Epithelial cell of prostate (primary cell): ENCODE results near the gene UBE2D4.
A peak's percentile ranks its signal among the peaks of the same experiment; 100 is the strongest.
"Not testable (repeated sequence)": the region's sequence is repeated elsewhere in the genome, so short reads cannot be mapped to it uniquely, and the experiment has no call there.

Experiments
- DNase-seq: peaks from one replicate; pipeline ENCODE4 v3.0.0-alpha.2; 2011; ENCODE audit warnings: low read depth, low spot score
- H3K27ac ChIP-seq: fragments of 450-650 bp; 2 replicates; pipeline ENCODE4 v1.5.1; 2017; ENCODE audit warnings: mild to moderate bottlenecking

The UBE2D4 gene

GRCh38 chr7:43925984-43926797 is at the start of gene UBE2D4:
Gene UBE2D4 (plus strand): TSS chr7:43926436. CDS start chr7:43926533, 97 bp downstream.
- DNase-seq, result peak; percentile 49
- H3K27ac ChIP-seq, result peak within 1 kb of the TSS; percentile 82

GRCh38 chr7:43876976-43877745 is 49.1 kb upstream of the UBE2D4 start:
- no peak overlapping the region for H3K27ac ChIP-seq

GRCh38 chr7:43877968-43878864 is 48.0 kb upstream of the UBE2D4 start:
- H3K27ac ChIP-seq, result no peak overlapping the region
- no peak for DNase-seq

More at GRCh38 chr7:43876976-43877745, 49.1 kb upstream of the UBE2D4 start:
- DNase-seq, result no peak

GRCh38 chr7:43878867-43879266 is 47.4 kb upstream of the UBE2D4 start:
- H3K27ac ChIP-seq, result no peak overlapping the region
- DNase-seq, result no peak

- DNase-seq, result no peak
- no peak overlapping the region for H3K27ac ChIP-seq
These were observed 46.8 kb upstream of the UBE2D4 start for GRCh38 chr7:43879477-43879876.

- no peak overlapping the region for H3K27ac ChIP-seq
- DNase-seq, result no peak
These were observed 45.6 kb upstream of the UBE2D4 start for GRCh38 chr7:43880596-43880995.

- H3K27ac ChIP-seq, result no peak overlapping the region
- no peak for DNase-seq
These were observed 42.0 kb upstream of the UBE2D4 start for GRCh38 chr7:43884209-43884608.

GRCh38 chr7:43884617-43885016 is 41.6 kb upstream of the UBE2D4 start:
- H3K27ac ChIP-seq, result no peak overlapping the region
- no peak for DNase-seq

GRCh38 chr7:43888993-43889945 is 37.0 kb upstream of the UBE2D4 start:
- DNase-seq, result no peak
- no peak overlapping the region for H3K27ac ChIP-seq

GRCh38 chr7:43890468-43890867 is 35.8 kb upstream of the UBE2D4 start:
- no peak overlapping the region for H3K27ac ChIP-seq
- DNase-seq, result no peak

GRCh38 chr7:43891069-43891955 is 34.9 kb upstream of the UBE2D4 start:
- H3K27ac ChIP-seq, result no peak overlapping the region
- DNase-seq, result no peak

GRCh38 chr7:43895847-43896415 is 30.3 kb upstream of the UBE2D4 start:
- H3K27ac ChIP-seq, result no peak overlapping the region
- no peak for DNase-seq

- DNase-seq, H3K27ac ChIP-seq: not testable (repeated sequence)
These were observed 27.7 kb upstream of the UBE2D4 start for GRCh38 chr7:43898571-43898970.

- no peak for DNase-seq
- H3K27ac ChIP-seq, result no peak overlapping the region
These were observed 23.6 kb upstream of the UBE2D4 start for GRCh38 chr7:43902542-43903054.

GRCh38 chr7:43904533-43905208 is 21.6 kb upstream of the UBE2D4 start:
- peak overlapping the region; percentile 85 for H3K27ac ChIP-seq
- DNase-seq, result no peak

- DNase-seq, result no peak
- peak overlapping the region; percentile 85 for H3K27ac ChIP-seq
These were observed 20.9 kb upstream of the UBE2D4 start for GRCh38 chr7:43905209-43905946.

GRCh38 chr7:43905956-43906330 is 20.3 kb upstream of the UBE2D4 start:
- DNase-seq, result no peak
- H3K27ac ChIP-seq, result peak overlapping the region; percentile 85
